A549 (cell line): ENCODE measurements around the gene HRH1. TPM values are rescaled to one million over a fixed set of nuclear protein-coding genes. Genes with fewer than 3 reads are reported as not detected.

Experiments
- ATAC-seq, 2 experiments: fragments of 200-7000 bp in 1 of 2; fragments of >200 bp in 1 of 2; cut with Nextera tagmentation in 1 of 2; cut with Tn5 transposase in 1 of 2; 3 replicates each; pipeline versions ENCODE4 v1.8.0 to v1.9.1; 2018 to 2020; ENCODE audit warnings: mild to moderate bottlenecking in 1 of 2, moderate library complexity in 1 of 2
- CTCF ChIA-PET: fragments of 300-600 bp; sonication (Branson Sonifier 250); formaldehyde crosslinking; extraction: SDS; loops from one replicate; lab custom pipeline; 2021; ENCODE audit warnings: antibody characterized with exemption, inconsistent platforms; lab: Yijun Ruan, JAX
- POLR2A ChIA-PET: fragments of 350-600 bp; formaldehyde crosslinking; extraction: SDS; loops from one replicate; lab custom pipeline; 2021; ENCODE audit warnings: antibody characterized with exemption, inconsistent platforms; lab: Yijun Ruan, JAX
- DNase-seq, 2 experiments: peaks; one replicate each; pipeline versions ENCODE4 v3.0.0 to v3.0.0-alpha.2; 2011 to 2016; ENCODE audit warnings: low read depth in 1 of 2, low spot score in 1 of 2
- FAIRE-seq: peaks from 2 replicates; lab custom pipeline; 2011; peaks lifted over from hg19 to GRCh38; lab: Jason Lieb, UNC
- H3K27ac ChIP-seq, 2 experiments: fragments of >200 bp; sonication (Bioruptor Twin); formaldehyde crosslinking; 3 replicates each; pipeline ENCODE4 v1.5.1; 2016 to 2017
- H3K4me1 ChIP-seq: fragments of >200 bp; sonication (Bioruptor Twin); formaldehyde crosslinking; 3 replicates; pipeline ENCODE4 v1.6.1; 2016
- H3K4me2 ChIP-seq: fragments of >200 bp; sonication (Bioruptor Twin); formaldehyde crosslinking; 3 replicates; pipeline ENCODE4 v1.6.1; 2016
- H3K4me3 ChIP-seq: fragments of >200 bp; sonication (Bioruptor Twin); formaldehyde crosslinking; 3 replicates; pipeline ENCODE4 v1.5.1; 2016
- H3K9me3 ChIP-seq: fragments of >200 bp; sonication (Bioruptor Twin); formaldehyde crosslinking; 3 replicates; pipeline ENCODE4 v1.6.1; 2016
- ATOH8 ChIP-seq: fragments of 250-450 bp; sonication (Bioruptor Pico); IDR thresholded peaks from 2 replicates; pipeline ENCODE4 v1.5.0; 2020; ENCODE audit warnings: low read depth, mild to moderate bottlenecking, moderate library complexity
- BCL3 ChIP-seq: fragments of >200 bp; sonication (Bioruptor Twin); formaldehyde crosslinking; IDR thresholded peaks from 3 replicates; pipeline ENCODE4 v1.6.1; 2016
- BHLHE40 ChIP-seq: IDR thresholded peaks from 2 replicates; pipeline ENCODE4 v1.6.1; 2012; ENCODE audit warnings: low read depth, low read length, inconsistent platforms
- CBX2 ChIP-seq: fragments of 200-600 bp; sonication (generic); IDR thresholded peaks from 2 replicates; pipeline ENCODE4 v1.6.1; 2016; ENCODE audit warnings: low read depth, mild to moderate bottlenecking, borderline replicate concordance
- CEBPB ChIP-seq, 2 experiments: fragments of >200 bp in 1 of 2; sonication (Bioruptor Twin) in 1 of 2; formaldehyde crosslinking in 1 of 2; IDR thresholded peaks; 2 replicates each; pipeline ENCODE4 v1.6.1; 2012 to 2016
- CHD4 ChIP-seq: fragments of 200-600 bp; sonication (generic); IDR thresholded peaks from 2 replicates; pipeline ENCODE4 v1.6.1; 2016; ENCODE audit warnings: antibody characterized with exemption, mild to moderate bottlenecking, borderline replicate concordance
- EHMT2 ChIP-seq: fragments of 200-600 bp; sonication (generic); IDR thresholded peaks from 2 replicates; pipeline ENCODE4 v1.6.1; 2016; ENCODE audit warnings: antibody characterized with exemption, low read depth, mild to moderate bottlenecking, moderate library complexity
- ESRRA ChIP-seq: fragments of 150-350 bp; IDR thresholded peaks from 2 replicates; pipeline ENCODE4 v1.6.1; 2014; ENCODE audit warnings: mild to moderate bottlenecking, low read length, borderline replicate concordance
- FOSB ChIP-seq: fragments of 250-450 bp; sonication (Bioruptor Pico); IDR thresholded peaks from 2 replicates; pipeline ENCODE4 v1.5.0; 2020; ENCODE audit warnings: mild to moderate bottlenecking, moderate library complexity
- FOSL2 ChIP-seq, 2 experiments: fragments of 450-650 bp in 1 of 2; fragments of >200 bp in 1 of 2; sonication (Bioruptor Twin) in 1 of 2; formaldehyde crosslinking; IDR thresholded peaks; 2 replicates each; pipeline versions ENCODE4 v1.5.0 to v1.6.1; 2016 to 2020; ENCODE audit warnings: mild to moderate bottlenecking in 1 of 2, moderate library complexity in 1 of 2
- FOXS1 ChIP-seq: fragments of 250-450 bp; sonication (Bioruptor Pico); IDR thresholded peaks from 2 replicates; pipeline ENCODE4 v1.5.0; 2020; ENCODE audit warnings: mild to moderate bottlenecking, moderate library complexity
- GATA3 ChIP-seq: IDR thresholded peaks from 2 replicates; pipeline ENCODE4 v1.6.1; 2012; ENCODE audit warnings: borderline replicate concordance
- HOXA7 ChIP-seq: fragments of 250-450 bp; sonication (Bioruptor Pico); IDR thresholded peaks from 2 replicates; pipeline ENCODE4 v1.5.0; 2020; ENCODE audit warnings: mild to moderate bottlenecking, moderate library complexity
- JUN ChIP-seq, 2 experiments: fragments of >200 bp; sonication (Bioruptor Twin); formaldehyde crosslinking; IDR thresholded peaks; 2 replicates in 1 of 2; 3 replicates in 1 of 2; pipeline ENCODE4 v1.6.1; 2016 to 2017
- JUNB ChIP-seq: fragments of >200 bp; sonication (Bioruptor Twin); formaldehyde crosslinking; IDR thresholded peaks from 2 replicates; pipeline ENCODE4 v1.6.1; 2016
- MAFK ChIP-seq: fragments of 450-650 bp; IDR thresholded peaks from 2 replicates; pipeline ENCODE4 v1.6.1; 2014; ENCODE audit not compliant: partially characterized antibody
- MAZ ChIP-seq: fragments of 150-350 bp; IDR thresholded peaks from 2 replicates; pipeline ENCODE4 v1.6.1; 2014; ENCODE audit warnings: antibody characterized with exemption, low read depth, low read length, borderline replicate concordance
- PBX3 ChIP-seq: IDR thresholded peaks from 2 replicates; pipeline ENCODE4 v1.6.1; 2012
- PHF8 ChIP-seq: fragments of 200-600 bp; sonication (generic); IDR thresholded peaks from 2 replicates; pipeline ENCODE4 v1.6.1; 2016; ENCODE audit warnings: low read depth, mild to moderate bottlenecking, antibody characterized with exemption, moderate library complexity, borderline replicate concordance
- POLR2A ChIP-seq: IDR thresholded peaks from 2 replicates; pipeline ENCODE4 v1.6.1; 2012; ENCODE audit warnings: mild to moderate bottlenecking, low read length
- TFCP2L1 ChIP-seq: fragments of 250-450 bp; sonication (Bioruptor Pico); IDR thresholded peaks from 2 replicates; pipeline ENCODE4 v1.5.0; 2021; ENCODE audit warnings: mild to moderate bottlenecking
- ZFP36 ChIP-seq: fragments of 450-650 bp; IDR thresholded peaks from 2 replicates; pipeline ENCODE4 v1.6.1; 2014; ENCODE audit warnings: borderline replicate concordance; ENCODE audit not compliant: partially characterized antibody
- ZSCAN20 ChIP-seq: fragments of 250-450 bp; sonication (Bioruptor Pico); IDR thresholded peaks from 2 replicates; pipeline ENCODE4 v1.8.0; 2022; ENCODE audit warnings: mild to moderate bottlenecking, moderate library complexity
- WGBS: methylation state at CpG from one replicate; pipeline ENCODE4 v1.1.6; 2017; ENCODE audit errors: missing lambda C conversion rate; 5-methylcytosine and 5-hydroxymethylcytosine counted together
- polyA plus RNA-seq, 4 experiments: library from polyadenylated mRNA; depleted of rRNA in 3 of 4; stranded (reverse); fragments of >200 nt; fragmentation: RNase III in 1 of 4; extraction: RNeasy Plus Mini Kit Qiagen cat#74134 plus additional on column Dnase treatment in 1 of 4; gene quantifications; 2 replicates in 3 of 4; 3 replicates in 1 of 4; pipeline ENCODE4 v1.2.3, GENCODE V29; 2011 to 2017
- TF ChIP-seq, protein P1 (sequence below): fragments of 250-450 bp; sonication (Bioruptor Pico); IDR thresholded peaks from 2 replicates; pipeline ENCODE4 v1.5.0; 2021; ENCODE audit warnings: mild to moderate bottlenecking, moderate library complexity, borderline replicate concordance
- TF ChIP-seq, protein P2 (sequence below): fragments of >200 bp; sonication (Bioruptor Twin); formaldehyde crosslinking; IDR thresholded peaks from 2 replicates; pipeline ENCODE4 v1.6.1; 2016

HRH1 gene
- polyA plus RNA-seq, 2 of the 4 experiments (the other 2 are of a cell fraction), result 4.2 TPM

- Histone ChIP-seq H3K9me3 (no peaks in the 10 kb centered on the region), H3K4me3 (no peak overlapping the region), H3K4me2 (no peak overlapping the region), H3K4me1 (no peaks in the 10 kb centered on the region), H3K27ac (no peak overlapping the region)
- POLR2A ChIA-PET, result no interaction called here
- no peak for DNase-seq
- CTCF ChIA-PET, result no interaction called here
- no peak for FAIRE-seq
- TF ChIP-seq HOXA7 (CRISPR knock-in tag), result no peak
- TF ChIP-seq FOSB (CRISPR knock-in tag), result no peak
- no peak for TF ChIP-seq EHMT2
- TF ChIP-seq, protein P1, sequence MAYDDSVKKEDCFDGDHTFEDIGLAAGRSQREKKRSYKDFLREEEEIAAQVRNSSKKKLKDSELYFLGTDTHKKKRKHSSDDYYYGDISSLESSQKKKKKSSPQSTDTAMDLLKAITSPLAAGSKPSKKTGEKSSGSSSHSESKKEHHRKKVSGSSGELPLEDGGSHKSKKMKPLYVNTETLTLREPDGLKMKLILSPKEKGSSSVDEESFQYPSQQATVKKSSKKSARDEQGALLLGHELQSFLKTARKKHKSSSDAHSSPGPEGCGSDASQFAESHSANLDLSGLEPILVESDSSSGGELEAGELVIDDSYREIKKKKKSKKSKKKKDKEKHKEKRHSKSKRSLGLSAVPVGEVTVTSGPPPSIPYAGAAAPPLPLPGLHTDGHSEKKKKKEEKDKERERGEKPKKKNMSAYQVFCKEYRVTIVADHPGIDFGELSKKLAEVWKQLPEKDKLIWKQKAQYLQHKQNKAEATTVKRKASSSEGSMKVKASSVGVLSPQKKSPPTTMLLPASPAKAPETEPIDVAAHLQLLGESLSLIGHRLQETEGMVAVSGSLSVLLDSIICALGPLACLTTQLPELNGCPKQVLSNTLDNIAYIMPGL (CRISPR knock-in tag), result no peak
- no peak for TF ChIP-seq BCL3
- TF ChIP-seq POLR2A, result no peak
- no peak for TF ChIP-seq FOSL2 (IDR thresholded peaks at IDR 0.05)
- no peak for TF ChIP-seq FOSL2 (CRISPR knock-in tag; IDR thresholded peaks at IDR 0.05)
- TF ChIP-seq MAZ, result no peak
- TF ChIP-seq, protein P2, sequence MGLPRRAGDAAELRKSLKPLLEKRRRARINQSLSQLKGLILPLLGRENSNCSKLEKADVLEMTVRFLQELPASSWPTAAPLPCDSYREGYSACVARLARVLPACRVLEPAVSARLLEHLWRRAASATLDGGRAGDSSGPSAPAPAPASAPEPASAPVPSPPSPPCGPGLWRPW, result no peak
- no peak for TF ChIP-seq CBX2
- TF ChIP-seq PBX3, result no peak
- no peak for TF ChIP-seq TFCP2L1 (CRISPR knock-in tag)
- no peak for TF ChIP-seq JUNB
- no peak for TF ChIP-seq ZFP36
- TF ChIP-seq JUN (IDR thresholded peaks at IDR 0.05), result no peak
- no peak for TF ChIP-seq GATA3
- TF ChIP-seq ZSCAN20 (CRISPR knock-in tag), result no peak
- no peak for ATAC-seq
- 86% methylated on average over 3 of the region's 3 CpGs for WGBS
Observed at GRCh38 chr3:11167590-11167989, 13.3 kb downstream of the HRH1 start.

DNA sequence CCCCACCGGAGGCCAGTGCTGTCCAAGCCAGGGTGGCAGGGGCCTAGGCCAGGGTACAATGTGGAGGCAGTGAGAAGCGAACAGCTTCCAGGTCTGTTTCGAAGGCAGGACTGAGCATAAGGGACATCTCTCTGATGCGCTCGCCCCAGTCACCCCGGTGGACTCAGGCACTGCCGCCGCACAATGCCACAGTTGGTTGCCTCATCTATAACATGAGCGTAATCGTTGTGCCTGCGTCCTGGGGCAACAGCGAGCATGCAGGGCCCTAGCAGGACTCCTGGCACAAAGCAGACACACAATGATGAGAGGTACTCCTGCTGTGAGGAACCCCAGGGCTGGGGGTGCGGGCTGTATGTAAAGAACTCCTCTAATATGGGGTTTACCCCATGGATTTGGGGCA, 14.1 kb downstream of the HRH1 start:
- FAIRE-seq, result no peak
- 95% methylated on average over 13 of the region's 13 CpGs for WGBS

More for the DNA sequence above, 14.1 kb downstream of the HRH1 start:
- TF ChIP-seq ESRRA, result no peak
- TF ChIP-seq CHD4, result no peak
- no peak for TF ChIP-seq PHF8
- no peak for TF ChIP-seq BHLHE40
- no peak for TF ChIP-seq TFCP2L1 (CRISPR knock-in tag)
- no peak for TF ChIP-seq CEBPB (IDR thresholded peaks at IDR 0.05)
- no peak for TF ChIP-seq FOXS1 (CRISPR knock-in tag)
- TF ChIP-seq MAFK, result no peak
- no peak for TF ChIP-seq FOSL2 (IDR thresholded peaks at IDR 0.05)
- no peak for TF ChIP-seq FOSL2 (CRISPR knock-in tag; IDR thresholded peaks at IDR 0.05)
- no peak for TF ChIP-seq ATOH8
- Histone ChIP-seq H3K9me3 (no peaks in the 10 kb centered on the region), H3K27ac (no peak overlapping the region), H3K4me2 (no peak overlapping the region), H3K4me3 (no peak overlapping the region), H3K4me1 (no peaks in the 10 kb centered on the region)
- ATAC-seq (no peak), DNase-seq (no peak)
- CTCF ChIA-PET, result interaction anchor here (1.2 to 3.3 kb wide), 2 partner anchors 12 to 108 kb away, joined by 5 to 26 read pairs; partner anchors contain the start of gene HRH1
- POLR2A ChIA-PET, result no interaction called here
